ENCODE measurements around the gene S100A11.

DNA sequence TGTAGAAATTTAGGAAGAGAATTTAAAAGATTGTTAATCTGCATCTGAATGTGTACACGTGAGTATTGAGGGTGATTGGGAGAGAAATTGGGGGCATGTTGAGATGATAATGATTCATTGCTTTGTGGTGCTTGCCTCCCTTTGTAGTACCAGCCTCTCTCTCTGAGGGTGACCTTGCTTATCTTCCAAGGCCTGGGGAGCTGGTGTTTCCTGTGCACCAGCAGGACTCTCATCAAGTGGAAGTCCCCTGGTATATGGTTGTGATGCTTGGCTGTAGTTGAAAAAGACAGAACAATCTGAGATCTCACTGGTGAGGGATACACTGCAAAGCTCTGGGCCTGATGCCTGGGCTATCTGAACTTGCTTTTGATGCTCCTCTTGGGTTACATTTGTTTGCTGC lies 48.0 kb upstream of the S100A11 start:
- TF ChIP-seq CREB1 (IDR thresholded peaks at IDR 0.05; ENCODE audit: low read depth) (no peak), RAD21 (IDR thresholded peaks at IDR 0.05; ENCODE audit: low read depth) (no peak), EGR1 (IDR thresholded peaks at IDR 0.05) (no peak), TEAD4 (IDR thresholded peaks at IDR 0.05) (no peak), MAX (IDR thresholded peaks at IDR 0.05) (no peak)
- TF ChIP-seq, protein P1, sequence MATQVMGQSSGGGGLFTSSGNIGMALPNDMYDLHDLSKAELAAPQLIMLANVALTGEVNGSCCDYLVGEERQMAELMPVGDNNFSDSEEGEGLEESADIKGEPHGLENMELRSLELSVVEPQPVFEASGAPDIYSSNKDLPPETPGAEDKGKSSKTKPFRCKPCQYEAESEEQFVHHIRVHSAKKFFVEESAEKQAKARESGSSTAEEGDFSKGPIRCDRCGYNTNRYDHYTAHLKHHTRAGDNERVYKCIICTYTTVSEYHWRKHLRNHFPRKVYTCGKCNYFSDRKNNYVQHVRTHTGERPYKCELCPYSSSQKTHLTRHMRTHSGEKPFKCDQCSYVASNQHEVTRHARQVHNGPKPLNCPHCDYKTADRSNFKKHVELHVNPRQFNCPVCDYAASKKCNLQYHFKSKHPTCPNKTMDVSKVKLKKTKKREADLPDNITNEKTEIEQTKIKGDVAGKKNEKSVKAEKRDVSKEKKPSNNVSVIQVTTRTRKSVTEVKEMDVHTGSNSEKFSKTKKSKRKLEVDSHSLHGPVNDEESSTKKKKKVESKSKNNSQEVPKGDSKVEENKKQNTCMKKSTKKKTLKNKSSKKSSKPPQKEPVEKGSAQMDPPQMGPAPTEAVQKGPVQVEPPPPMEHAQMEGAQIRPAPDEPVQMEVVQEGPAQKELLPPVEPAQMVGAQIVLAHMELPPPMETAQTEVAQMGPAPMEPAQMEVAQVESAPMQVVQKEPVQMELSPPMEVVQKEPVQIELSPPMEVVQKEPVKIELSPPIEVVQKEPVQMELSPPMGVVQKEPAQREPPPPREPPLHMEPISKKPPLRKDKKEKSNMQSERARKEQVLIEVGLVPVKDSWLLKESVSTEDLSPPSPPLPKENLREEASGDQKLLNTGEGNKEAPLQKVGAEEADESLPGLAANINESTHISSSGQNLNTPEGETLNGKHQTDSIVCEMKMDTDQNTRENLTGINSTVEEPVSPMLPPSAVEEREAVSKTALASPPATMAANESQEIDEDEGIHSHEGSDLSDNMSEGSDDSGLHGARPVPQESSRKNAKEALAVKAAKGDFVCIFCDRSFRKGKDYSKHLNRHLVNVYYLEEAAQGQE (IDR thresholded peaks at IDR 0.05; ENCODE audit: low read depth), result no peak
